Progenitor cell of endocrine pancreas (in vitro differentiated cells): ENCODE measurements around the gene RASEF. TPM values are rescaled to one million over a fixed set of nuclear protein-coding genes. Genes with fewer than 3 reads are reported as not detected.
A peak's percentile ranks its signal among the peaks of the same experiment; 100 is the strongest.

Experiments used
- DNase-seq: peaks from one replicate; pipeline ENCODE4 v3.0.0; 2021; ENCODE audit warnings: low spot score; ENCODE audit not compliant: unreplicated experiment
- H3K27ac Mint-ChIP-seq: 2 replicates; pipeline ENCODE4 v1.8.0; 2021; ENCODE audit warnings: mild to moderate bottlenecking, moderate library complexity, mixed read lengths
- H3K27me3 Mint-ChIP-seq: 2 replicates; pipeline ENCODE4 v1.8.0; 2021; ENCODE audit warnings: mixed read lengths
- H3K36me3 Mint-ChIP-seq: 2 replicates; pipeline ENCODE4 v1.8.0; 2022; ENCODE audit warnings: mixed read lengths; ENCODE audit not compliant: insufficient read depth
- H3K4me1 Mint-ChIP-seq: 2 replicates; pipeline ENCODE4 v1.8.0; 2021; ENCODE audit warnings: low read depth, mixed read lengths
- H3K4me3 Mint-ChIP-seq: 2 replicates; pipeline ENCODE4 v1.8.0; 2021; ENCODE audit warnings: low read depth, mild to moderate bottlenecking, moderate library complexity, mixed read lengths
- H3K9me3 Mint-ChIP-seq: 2 replicates; pipeline ENCODE4 v1.8.0; 2021; ENCODE audit warnings: low read depth, mixed read lengths
- long read RNA-seq: library from polyadenylated mRNA; unstranded; transcript quantifications from one replicate; pipeline ENCODE4 v2.0.0, GENCODE V29; 2020
- total RNA-seq: library from RNA; stranded (reverse); gene quantifications from 2 replicates; pipeline ENCODE4 v1.2.1, GENCODE V29; 2021
- TF ChIP-seq, protein P1 (sequence below): fragments of 200-600 bp; sonication (generic); IDR thresholded peaks from one replicate; pipeline ENCODE4 v1.5.0; 2021; ENCODE audit warnings: antibody characterized with exemption, mild to moderate bottlenecking; ENCODE audit not compliant: unreplicated experiment

The RASEF gene
- total RNA-seq: 13.1 and 14.1 TPM in 2 replicates
- long read RNA-seq, full-length matches to known transcripts: 8 of 24 reads
- long read RNA-seq, partial matches to known transcripts: 2 of 24 reads
- long read RNA-seq, other reads (novel, unspliced or antisense): 14 of 24 reads

DNA sequence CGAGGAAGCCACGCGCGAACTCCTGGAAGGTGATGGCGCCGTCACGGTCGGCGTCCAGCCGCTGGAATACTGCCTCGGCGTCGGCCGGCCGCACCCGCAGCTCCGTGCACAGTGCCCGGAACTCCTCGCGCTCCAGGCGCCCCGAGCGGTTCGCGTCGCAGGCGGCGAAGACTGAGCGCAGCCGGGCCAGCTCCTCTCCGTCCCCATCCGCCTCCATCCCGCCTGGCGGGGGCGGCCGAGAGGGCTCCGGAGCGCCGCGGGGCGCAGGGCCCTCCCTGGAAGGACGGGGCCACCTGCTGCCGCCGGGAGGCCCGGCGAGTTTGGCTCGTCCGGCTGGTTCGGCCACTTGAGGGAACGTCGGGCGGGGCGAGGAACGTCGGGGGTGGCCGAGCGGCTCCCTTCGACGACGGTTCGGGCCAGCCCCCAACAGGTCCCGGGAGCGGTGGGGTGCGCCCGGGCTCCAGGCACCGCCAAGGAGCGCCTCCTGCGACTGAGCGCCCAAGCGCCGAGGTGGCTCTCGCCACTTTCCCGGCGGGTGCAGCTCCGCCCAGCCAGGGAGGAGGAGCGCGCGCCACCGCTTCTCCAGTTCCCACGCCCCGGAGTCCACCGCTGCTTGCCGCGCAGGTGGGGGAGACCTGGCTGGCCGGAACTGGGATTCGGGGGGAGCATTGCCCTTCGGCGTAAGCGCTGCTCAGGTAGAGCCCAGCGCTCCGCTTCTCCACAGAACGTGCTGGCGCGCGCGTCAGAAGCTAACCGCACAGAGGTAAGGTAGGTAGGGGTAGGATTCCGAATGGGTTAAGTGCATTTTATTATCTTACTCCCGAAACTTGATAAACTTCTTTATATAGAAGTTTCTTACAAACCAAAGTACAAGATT lies at the start of gene RASEF:
Gene RASEF (minus strand): TSS at position 492 of the 877 bp plus-strand sequence. CDS start 275 bp downstream, at position 217.
- Mint-ChIP-seq H3K4me1 (peaks cover 40% of the 10 kb centered on the region), H3K4me3 (peak within 1 kb of the TSS; percentile 91), H3K36me3 (peaks cover 8% of the 10 kb centered on the region), H3K27ac (peak within 1 kb of the TSS; percentile 94), H3K9me3 (peaks cover 4% of the 10 kb centered on the region), H3K27me3 (no peaks in the 10 kb centered on the region)
- DNase-seq: peak; percentile 79
- TF ChIP-seq, protein P1, sequence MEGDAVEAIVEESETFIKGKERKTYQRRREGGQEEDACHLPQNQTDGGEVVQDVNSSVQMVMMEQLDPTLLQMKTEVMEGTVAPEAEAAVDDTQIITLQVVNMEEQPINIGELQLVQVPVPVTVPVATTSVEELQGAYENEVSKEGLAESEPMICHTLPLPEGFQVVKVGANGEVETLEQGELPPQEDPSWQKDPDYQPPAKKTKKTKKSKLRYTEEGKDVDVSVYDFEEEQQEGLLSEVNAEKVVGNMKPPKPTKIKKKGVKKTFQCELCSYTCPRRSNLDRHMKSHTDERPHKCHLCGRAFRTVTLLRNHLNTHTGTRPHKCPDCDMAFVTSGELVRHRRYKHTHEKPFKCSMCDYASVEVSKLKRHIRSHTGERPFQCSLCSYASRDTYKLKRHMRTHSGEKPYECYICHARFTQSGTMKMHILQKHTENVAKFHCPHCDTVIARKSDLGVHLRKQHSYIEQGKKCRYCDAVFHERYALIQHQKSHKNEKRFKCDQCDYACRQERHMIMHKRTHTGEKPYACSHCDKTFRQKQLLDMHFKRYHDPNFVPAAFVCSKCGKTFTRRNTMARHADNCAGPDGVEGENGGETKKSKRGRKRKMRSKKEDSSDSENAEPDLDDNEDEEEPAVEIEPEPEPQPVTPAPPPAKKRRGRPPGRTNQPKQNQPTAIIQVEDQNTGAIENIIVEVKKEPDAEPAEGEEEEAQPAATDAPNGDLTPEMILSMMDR: peak; percentile 51

DNA sequence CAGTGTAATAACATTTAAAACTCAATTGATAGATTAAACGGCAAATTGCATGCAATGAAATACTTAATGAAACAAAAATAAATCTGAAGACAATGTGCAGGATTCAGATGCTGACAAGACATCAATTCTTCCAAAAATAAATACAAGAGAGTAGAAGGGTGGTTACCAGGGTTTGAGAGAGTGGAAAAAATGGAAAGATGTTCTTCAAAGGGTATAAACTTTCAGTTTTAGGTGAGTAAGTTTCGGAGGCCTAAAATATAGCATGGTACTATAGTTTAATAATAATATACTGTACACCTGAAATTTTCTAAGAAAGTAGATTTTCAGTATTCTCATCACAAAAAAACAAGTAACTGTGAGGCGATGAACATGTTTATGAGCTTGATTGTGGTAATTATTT lies 48.2 kb upstream of the RASEF start:
- no peak for DNase-seq
- H3K27ac Mint-ChIP-seq: no peak overlapping the region

DNA sequence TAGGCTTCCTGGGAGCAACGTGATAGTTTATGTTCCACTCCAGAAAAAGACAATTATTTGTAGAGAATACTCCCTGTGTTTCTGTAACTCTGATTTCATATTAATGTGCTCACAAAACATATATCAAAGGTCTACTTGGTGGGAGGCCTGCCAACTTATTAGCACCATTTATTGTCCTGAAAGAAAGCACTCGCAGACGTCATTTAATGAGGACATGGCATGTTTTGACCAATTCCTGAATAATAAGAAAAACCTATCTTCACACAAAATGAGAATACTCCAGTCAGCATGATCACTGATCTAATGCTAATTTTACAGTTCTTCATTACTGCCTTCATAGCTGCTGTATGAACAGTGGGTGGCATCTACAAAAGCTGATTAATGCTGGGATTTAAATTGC lies 46.4 kb upstream of the RASEF start:
- H3K27ac Mint-ChIP-seq: no peak overlapping the region
- H3K4me3 Mint-ChIP-seq: no peak overlapping the region
- peaks cover 13% of the 10 kb centered on the region for H3K4me1 Mint-ChIP-seq
- H3K9me3 Mint-ChIP-seq: peaks cover 12% of the 10 kb centered on the region
- peaks cover 8% of the 10 kb centered on the region for H3K36me3 Mint-ChIP-seq
- TF ChIP-seq, protein P1: no peak
- DNase-seq: no peak
- H3K27me3 Mint-ChIP-seq: peaks cover 4% of the 10 kb centered on the region

More for the DNA sequence above, 48.2 kb upstream of the RASEF start:
- no peak overlapping the region for H3K4me3 Mint-ChIP-seq
- H3K36me3 Mint-ChIP-seq: peaks cover 14% of the 10 kb centered on the region
- TF ChIP-seq, protein P1: no peak
- H3K9me3 Mint-ChIP-seq: peaks cover 22% of the 10 kb centered on the region
- peaks cover 4% of the 10 kb centered on the region for H3K27me3 Mint-ChIP-seq
- no peaks in the 10 kb centered on the region for H3K4me1 Mint-ChIP-seq

DNA sequence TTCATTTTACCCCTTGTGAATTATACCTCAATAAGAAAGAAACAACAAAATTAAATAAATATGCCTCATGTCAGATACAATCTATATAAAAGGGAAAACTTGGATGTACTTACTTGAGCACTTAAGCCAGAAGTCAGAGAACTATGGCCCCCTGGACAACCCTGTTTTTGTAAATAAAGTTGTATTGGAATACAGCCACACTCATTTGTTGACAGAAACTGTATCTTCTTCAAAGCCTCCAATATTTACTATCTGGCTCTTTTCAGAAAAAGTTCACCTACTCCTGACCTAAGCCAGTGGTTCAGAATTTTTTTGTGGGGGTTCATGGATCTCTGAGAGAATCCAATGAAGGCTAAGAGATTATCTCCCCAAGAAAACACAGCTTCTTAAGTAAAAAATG lies 45.3 kb upstream of the RASEF start:
- no peak overlapping the region for H3K4me3 Mint-ChIP-seq
- peaks cover 2% of the 10 kb centered on the region for H3K9me3 Mint-ChIP-seq
- peaks cover 4% of the 10 kb centered on the region for H3K27me3 Mint-ChIP-seq
- TF ChIP-seq, protein P1: no peak
- H3K27ac Mint-ChIP-seq: no peak overlapping the region
- no peak for DNase-seq
- H3K36me3 Mint-ChIP-seq: peaks cover 1% of the 10 kb centered on the region
- peaks cover 13% of the 10 kb centered on the region for H3K4me1 Mint-ChIP-seq

DNA sequence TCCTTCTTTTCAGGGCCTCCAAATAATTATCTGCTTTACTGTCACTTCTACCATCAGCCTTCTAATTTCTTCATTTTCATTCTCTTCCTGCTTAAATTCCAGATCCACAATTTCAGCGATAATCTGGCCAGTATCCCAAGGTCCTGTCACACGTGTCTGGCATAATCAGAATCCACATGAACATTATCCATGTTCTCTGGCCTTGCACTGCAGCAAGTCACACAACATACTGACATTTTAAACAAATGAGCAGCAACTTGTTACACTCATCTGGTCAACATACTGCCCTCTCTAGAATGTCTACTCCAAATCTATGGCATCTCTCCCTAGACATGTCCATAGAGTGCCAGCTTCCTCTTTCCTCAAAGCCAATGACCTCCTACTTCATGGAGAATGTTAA lies 43.8 kb upstream of the RASEF start:
- Mint-ChIP-seq H3K27me3 (peaks cover 8% of the 10 kb centered on the region), H3K9me3 (no peaks in the 10 kb centered on the region), H3K36me3 (no peaks in the 10 kb centered on the region), H3K4me1 (peaks cover 13% of the 10 kb centered on the region), H3K4me3 (no peak overlapping the region), H3K27ac (no peak overlapping the region)
- TF ChIP-seq, protein P1: no peak
- no peak for DNase-seq
